HFF-Myc (cell line): ENCODE results near the gene TEX38.
A peak's percentile ranks its signal among the peaks of the same experiment; 100 is the strongest.

ENCODE experiments used
- DNase-seq: peaks from one replicate; pipeline ENCODE4 v3.0.0-alpha.2; 2011; ENCODE audit warnings: low read depth; ENCODE audit errors: extremely low read depth
- H3K4me3 ChIP-seq: replicated peaks from 2 replicates; pipeline ENCODE4 v1.5.1; 2011; ENCODE audit warnings: low read depth, mild to moderate bottlenecking, control low read depth, low read length
- TF ChIP-seq, protein P1 (sequence below): IDR thresholded peaks from 2 replicates; pipeline ENCODE4 v1.5.1; 2012; ENCODE audit warnings: mild to moderate bottlenecking, low read depth, low read length, control low read depth; ENCODE audit errors: missing control alignments

The TEX38 gene

DNA sequence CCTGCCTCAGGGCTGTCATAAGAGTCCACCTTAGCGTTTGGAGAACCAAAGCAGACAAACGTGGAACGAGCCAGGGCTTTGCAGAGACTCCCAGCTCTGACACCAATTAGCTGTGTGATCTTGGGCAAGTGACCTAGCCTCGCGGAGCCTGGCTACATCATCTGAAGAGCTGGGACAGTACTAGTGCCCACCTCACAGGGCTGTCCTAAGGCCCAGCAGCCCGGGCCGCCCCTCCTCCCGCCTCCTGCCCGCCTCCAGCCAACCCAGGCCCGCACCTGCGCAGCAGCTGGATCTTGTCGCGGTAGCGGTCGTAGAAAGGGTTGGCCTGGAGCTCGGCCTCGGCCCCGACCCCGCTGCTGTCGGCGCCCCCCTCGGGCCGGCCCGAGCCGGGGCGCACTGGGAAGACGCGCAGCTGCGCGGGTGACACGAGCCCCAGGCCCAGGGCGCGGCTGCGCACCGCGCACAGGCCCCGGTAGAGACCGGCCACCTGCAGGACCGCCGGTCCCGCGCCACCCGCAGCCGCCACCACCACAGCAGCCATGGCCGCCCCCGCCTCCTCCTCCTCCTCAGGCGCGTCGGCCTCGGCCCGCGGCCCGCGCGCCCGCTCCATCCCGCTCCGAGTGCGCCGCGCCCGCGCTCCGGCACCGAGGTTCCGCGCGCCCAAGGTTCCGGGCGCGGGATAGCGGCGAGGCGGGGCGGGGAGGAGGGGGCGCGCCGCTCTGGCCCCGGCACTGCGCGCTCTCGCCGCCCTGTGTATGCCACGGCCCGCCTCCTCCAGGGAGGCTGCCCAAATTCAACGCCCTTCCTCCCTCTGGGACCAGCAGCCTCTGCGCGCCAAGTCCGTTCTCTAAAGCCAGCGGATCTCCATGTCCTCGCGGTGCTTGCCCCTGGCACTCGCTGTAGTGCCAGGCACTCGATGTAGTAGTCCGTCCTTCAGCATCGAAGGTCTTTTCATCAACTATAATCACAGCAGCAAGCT is 3.6 kb upstream of the TEX38 start, which contains the start of gene ATPAF1:
Gene ATPAF1, minus strand, starts transcription at position 583 of the 979 bp plus-strand sequence. Its CDS starts 42 bp downstream, at position 541.
- H3K4me3 ChIP-seq = peak within 1 kb of the TSS; percentile 83
- TF ChIP-seq, protein P1, sequence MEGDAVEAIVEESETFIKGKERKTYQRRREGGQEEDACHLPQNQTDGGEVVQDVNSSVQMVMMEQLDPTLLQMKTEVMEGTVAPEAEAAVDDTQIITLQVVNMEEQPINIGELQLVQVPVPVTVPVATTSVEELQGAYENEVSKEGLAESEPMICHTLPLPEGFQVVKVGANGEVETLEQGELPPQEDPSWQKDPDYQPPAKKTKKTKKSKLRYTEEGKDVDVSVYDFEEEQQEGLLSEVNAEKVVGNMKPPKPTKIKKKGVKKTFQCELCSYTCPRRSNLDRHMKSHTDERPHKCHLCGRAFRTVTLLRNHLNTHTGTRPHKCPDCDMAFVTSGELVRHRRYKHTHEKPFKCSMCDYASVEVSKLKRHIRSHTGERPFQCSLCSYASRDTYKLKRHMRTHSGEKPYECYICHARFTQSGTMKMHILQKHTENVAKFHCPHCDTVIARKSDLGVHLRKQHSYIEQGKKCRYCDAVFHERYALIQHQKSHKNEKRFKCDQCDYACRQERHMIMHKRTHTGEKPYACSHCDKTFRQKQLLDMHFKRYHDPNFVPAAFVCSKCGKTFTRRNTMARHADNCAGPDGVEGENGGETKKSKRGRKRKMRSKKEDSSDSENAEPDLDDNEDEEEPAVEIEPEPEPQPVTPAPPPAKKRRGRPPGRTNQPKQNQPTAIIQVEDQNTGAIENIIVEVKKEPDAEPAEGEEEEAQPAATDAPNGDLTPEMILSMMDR = no peak
- DNase-seq = peak; percentile 53

- DNase-seq = no peak
- TF ChIP-seq, protein P1 = no peak
- no peak overlapping the region for H3K4me3 ChIP-seq
Measured at GRCh38 chr1:46670134-46670533, 1.5 kb upstream of the TEX38 start.

GRCh38 chr1:46672696-46673095 is 1.0 kb downstream of the TEX38 start:
- TF ChIP-seq, protein P1 = no peak
- H3K4me3 ChIP-seq = no peak overlapping the region
- DNase-seq = no peak

DNA sequence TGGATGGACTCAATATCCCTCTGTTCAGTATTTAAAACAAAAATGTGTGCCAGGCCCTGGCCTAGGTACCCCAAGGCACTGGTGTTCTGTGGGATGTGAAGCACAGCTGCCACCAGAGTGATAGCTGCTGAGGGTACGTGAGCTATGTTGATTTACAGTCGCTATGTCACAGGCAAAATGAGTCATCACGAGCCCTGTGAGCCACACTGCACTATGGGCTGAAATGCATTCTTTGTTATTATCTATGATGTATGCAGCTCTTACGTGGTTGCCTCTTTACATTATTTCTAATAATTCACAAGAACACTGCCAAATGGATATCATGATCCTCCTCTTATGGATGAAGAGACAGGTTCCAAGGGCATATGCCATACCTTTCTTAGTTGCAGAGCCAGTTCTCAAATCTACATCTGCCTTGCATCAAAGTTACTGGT is 2.1 kb downstream of the TEX38 start:
- H3K4me3 ChIP-seq = no peak overlapping the region
- TF ChIP-seq, protein P1 = no peak
- DNase-seq = no peak

GRCh38 chr1:46675549-46676314 is 4.1 kb downstream of the TEX38 start:
- no peak overlapping the region for H3K4me3 ChIP-seq
- TF ChIP-seq, protein P1 = no peak
- DNase-seq = no peak

DNA sequence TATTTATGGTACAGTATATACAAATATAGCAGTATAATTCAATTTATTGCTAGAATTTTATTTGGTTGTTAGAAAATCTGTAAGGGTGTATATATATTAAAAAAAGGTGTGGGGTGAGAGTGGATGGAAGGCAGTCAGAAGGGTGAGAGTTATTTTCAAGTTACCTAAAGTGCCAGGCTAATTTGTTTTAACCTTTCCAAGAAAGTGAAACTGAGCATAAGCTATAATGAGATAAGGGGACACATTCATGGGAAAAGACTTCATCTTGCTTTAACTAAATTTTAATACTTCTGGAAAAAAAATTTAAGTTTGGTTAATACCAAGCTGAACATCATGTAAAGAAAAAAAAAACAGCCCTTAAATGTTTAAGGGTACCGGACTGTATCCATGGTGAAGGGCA is 4.9 kb downstream of the TEX38 start:
- no peak overlapping the region for H3K4me3 ChIP-seq
- TF ChIP-seq, protein P1 = no peak
- no peak for DNase-seq
